GM19043 (cell line): Measurements from ENCODE around the gene VAV3.
"Not testable (repeated sequence)": the region's sequence is repeated elsewhere in the genome, so short reads cannot be mapped to it uniquely, and the experiment has no call there.

ENCODE experiments used
- ATAC-seq: cut with Tn5 transposase; IDR thresholded peaks from one replicate; pipeline ENCODE4 v1.9.1; 2021; ENCODE audit warnings: low read depth; ENCODE audit not compliant: unreplicated experiment

VAV3 gene

GRCh38 chr1:107895403-107896191, 69.4 kb downstream of the VAV3 start:
- no peak for ATAC-seq

- ATAC-seq, result no peak
These were observed 70.4 kb downstream of the VAV3 start for GRCh38 chr1:107894605-107895004.

DNA sequence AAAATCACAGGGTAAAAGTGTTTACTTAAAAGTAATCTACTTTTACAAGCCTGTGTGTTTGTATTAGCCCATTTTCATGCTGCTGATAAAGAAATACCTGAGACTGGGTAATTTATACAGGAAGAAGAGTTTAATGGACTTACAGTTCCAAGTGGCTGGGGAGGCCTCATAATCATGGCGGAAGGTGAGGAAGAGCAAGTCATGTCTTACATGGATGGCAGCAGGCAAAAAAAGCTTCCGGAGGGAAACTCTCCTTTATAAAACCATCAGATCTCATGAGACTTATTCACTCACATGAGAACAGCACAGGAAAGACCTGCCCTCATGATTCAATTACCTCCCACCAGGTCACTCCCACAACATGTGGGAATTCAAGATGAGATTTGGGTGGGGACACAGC, 71.6 kb downstream of the VAV3 start:
- not testable (repeated sequence) for ATAC-seq

- ATAC-seq, result no peak
These were observed 75.5 kb downstream of the VAV3 start for GRCh38 chr1:107889524-107889923.

DNA sequence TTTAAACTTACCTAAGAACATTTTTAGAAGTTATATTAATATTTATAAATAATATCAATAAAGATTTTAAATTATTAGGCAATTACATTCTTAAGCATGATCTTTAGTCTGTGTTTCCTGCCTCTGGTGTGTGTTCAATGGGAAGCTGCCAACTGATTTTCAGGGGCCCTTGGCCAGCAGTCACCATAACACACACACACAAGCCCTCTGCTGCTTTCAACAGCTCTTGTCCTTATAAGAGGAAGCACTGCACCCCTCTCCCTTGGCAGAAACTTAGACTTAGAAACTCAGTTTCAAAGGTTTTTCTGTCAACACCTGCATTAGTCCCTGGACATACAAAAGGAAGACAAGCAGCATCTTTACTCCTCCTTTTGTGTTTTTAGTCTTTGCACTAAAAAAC, 81.4 kb downstream of the VAV3 start:
- no peak for ATAC-seq

- ATAC-seq, result no peak
These were observed 85.1 kb downstream of the VAV3 start for GRCh38 chr1:107879927-107880326.

DNA sequence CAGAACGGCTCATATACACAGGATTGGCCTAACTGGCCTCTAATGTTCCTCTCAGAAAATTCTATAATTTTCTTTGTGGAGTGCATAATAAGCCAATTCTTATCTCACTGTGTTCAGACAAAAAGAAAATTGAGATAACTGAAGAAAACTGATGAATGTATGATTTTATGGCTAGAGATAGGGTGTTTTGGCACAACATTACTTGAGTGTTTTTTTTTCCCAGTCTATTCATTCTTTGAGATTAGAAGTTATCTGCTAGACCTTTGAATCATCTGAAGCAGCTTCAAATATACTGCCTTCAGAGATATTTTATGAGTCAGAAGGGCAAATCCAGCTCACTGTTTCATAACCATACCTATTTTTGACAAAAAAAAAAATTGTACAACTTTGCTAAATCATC, 85.6 kb downstream of the VAV3 start:
- ATAC-seq, result no peak

- no peak for ATAC-seq
These were observed 87.2 kb downstream of the VAV3 start for GRCh38 chr1:107877745-107878144.

GRCh38 chr1:107877092-107877491, 87.9 kb downstream of the VAV3 start:
- ATAC-seq, result no peak

DNA sequence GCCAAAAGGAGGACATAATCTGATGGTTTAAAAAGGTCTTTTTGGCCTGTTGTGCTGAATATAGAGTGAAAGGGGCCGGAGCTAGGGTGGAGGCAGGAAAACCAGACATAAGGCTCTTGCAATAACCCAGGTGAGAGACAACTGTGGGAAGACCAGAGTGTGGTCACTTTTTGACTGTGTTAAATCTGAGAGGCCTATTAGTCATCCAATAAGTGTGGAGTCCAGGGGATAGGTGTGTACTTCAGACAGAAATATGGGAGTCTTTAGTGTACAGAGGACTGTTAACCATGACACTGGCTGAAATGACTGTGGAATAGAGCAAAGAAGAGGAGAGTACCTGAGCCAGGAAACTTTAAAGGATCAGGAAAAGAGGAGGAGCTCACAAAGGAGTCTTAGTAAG, 89.3 kb downstream of the VAV3 start:
- ATAC-seq, result no peak

DNA sequence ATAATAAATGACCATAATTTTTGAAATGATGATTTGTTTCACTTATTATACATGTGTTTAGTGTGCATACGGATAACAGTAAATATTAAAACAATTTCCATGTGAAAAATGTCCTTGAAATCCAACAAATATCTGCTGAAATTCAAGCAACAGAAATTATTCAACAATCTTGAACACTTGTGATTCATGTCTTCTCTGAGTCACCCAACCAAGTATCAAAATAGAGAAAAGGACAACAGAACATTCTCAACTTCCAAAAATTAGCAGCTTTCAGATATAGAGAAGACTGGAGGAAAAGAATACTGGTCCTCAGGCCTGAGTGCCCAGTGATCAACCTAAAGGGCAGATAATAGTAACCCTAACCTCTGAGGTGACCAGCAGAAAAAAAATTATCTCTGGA, 90.8 kb downstream of the VAV3 start:
- no peak for ATAC-seq

DNA sequence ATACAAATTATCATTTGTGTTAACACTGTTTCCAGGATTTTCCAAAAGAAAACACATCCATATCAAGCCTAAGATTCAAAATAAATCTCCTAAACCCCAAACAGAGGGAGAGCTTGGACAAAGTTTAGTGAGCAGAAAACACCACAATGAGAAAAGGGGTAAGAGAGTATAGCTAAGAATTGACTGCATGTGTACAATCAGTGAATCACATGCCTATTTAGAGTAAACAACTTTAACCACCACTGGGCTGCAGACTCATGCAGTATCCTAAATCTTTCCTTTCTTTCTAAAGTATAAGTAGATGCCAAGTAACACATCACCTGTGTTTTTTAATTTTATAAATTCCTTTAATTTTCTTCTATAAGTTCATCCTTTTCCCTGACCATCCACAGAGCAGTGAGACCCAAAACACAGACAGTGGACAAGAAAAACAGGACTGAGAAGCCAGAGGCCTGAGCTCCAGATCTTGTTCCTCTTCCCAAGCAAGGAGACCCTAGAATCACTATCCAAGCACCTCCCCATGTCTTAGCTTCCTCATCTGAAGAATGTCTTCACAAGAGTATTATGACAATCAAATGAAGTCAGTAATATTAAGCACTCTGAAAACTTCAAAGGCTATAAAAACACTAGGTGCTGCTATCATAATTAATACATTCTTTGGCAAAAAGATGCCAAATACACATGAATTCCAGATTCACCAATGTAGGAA, 93.1 kb downstream of the VAV3 start:
- ATAC-seq, result no peak

DNA sequence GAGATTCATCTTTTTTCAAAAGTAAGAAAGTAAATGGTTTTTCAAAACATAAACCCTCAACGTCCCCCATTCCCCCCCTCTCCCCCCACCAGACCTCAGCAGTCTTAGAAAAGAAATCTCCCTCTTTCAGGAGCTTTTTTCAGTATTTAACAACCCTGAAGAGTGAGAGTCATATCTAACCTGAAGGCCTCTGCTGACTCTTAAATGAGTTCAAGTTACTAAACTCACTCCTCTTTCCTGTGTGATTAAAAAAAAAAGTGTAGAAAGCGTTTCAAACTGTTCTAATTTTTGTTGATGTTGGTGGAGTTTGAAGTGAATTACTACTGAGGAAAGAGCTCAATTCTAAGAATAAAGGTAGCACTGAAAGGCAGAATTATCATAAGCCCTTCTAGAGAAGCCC, 93.7 kb downstream of the VAV3 start:
- ATAC-seq, result no peak

GRCh38 chr1:107870696-107871095, 94.3 kb downstream of the VAV3 start:
- no peak for ATAC-seq

DNA sequence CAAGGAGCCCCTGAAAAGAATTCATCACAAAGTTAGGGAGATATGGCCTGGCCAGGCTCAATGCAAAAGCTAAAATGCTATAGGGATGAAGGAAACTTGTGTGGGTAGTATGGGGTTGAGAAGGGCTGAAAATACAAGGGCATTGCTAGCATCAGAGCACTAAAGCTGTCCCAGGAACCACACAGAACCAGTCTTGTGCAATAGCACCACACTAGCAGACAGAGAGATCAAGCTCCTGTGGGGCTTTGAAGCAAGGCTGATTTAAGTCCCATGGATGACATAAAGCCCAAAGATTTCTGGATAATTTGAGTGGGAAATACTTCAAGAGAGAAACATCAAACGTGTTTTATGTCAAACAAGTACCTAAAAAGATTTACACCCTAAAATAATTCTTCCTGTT, 97.1 kb downstream of the VAV3 start:
- ATAC-seq, result no peak

DNA sequence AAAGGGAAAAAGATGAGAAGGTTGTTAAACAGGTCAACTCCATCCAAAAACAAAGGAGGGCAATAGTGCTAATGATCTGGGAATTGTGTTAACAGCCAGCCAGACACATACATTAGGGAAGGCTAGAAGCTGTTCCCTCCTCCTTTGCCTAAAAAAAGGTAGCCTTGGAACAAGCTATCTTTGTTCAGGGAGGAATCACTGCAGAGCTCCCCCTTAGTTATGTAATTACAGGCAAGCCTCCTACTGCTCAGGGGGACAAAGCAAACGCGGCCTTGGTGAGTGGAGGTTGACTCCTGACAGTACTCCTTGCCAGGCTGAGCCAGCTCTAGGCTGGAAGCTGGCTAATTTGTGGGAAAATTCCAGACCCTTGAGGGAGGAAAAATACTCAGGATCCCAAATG, 97.6 kb downstream of the VAV3 start:
- no peak for ATAC-seq

DNA sequence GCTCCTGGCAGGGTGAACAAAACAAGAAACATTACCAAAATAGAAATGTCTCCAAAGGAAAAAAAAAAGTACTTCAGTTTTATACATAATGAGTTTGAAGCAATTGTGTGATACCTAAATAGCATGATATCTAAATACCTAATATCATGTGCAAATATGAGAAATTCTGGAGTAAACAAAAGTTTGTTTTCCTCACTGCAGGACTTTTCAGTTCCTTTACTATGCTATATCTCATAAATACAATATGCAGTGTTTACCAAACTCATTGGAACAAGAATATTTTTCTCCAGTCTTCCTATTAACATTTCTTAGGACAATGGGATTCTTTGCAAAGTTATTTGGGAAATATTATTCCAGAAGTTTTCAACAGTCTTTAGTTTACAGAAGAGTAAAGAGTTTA, 98.1 kb downstream of the VAV3 start:
- no peak for ATAC-seq

DNA sequence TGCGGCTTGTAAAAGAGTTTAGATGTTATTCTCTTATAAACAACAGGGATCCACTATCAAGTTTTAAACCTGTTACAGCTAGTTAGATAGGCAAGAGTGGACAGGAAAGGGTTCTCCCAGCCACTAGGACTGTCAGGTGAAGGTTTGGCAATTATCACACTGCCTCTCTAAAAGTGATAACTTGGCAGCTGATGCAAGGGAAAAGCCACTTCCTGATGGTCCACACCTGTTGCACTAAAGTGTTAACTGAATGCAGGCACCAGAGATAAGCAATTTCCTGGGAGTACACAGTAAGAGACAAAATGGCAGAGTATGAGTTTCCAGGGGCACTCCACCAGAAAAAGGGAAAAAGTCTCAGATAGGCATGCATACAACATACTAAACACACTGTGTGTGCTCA, 99.4 kb downstream of the VAV3 start:
- no peak for ATAC-seq

- no peak for ATAC-seq
These were observed 101.6 kb downstream of the VAV3 start for GRCh38 chr1:107863342-107863741.

DNA sequence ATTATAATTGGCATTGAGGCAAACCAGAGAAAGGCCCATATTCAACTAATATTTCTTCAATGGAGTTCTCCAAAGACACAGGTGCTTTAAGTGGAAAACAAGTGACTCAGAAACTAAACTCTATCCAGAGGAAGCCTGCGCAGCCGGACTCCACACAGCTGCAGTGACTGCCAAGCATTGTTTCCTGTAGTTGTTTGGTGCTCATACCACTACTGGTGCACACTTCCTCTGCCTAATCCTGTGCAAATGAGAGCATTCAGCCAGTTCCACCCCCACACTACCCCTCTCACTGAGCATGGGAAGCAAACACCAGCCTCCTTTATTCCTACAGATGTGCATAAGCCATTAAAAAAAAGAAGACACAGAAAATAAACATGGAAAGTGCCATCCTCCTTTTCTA, 102.9 kb downstream of the VAV3 start:
- no peak for ATAC-seq

DNA sequence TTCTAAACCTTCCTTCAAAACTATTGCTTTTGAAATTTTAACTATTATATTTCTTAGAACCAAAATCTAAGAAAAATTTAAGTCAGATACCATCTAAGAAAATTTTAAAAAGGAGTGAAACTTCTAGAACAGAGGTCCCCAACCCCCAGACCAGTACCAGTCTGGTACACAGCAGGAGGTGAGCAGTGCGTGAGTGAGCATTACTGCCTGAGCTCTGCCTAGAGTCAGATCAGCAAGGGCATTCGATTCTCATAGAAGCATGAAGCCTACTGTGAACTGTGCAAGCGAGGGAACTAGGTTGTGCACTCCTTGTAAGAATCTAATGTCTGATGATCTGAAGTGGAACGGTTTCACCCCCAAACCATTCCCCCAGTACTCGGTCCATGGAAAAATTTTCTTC, 106.7 kb downstream of the VAV3 start:
- no peak for ATAC-seq

- no peak for ATAC-seq
These were observed 113.6 kb downstream of the VAV3 start for GRCh38 chr1:107851418-107851817.
